SK-N-SH (cell line): ENCODE results near the gene MLF2. TPM values are rescaled to one million over a fixed set of nuclear protein-coding genes. Genes with fewer than 3 reads are reported as not detected.

Source experiments
- CTCF ChIA-PET: fragments of 300-600, 350-600 bp; formaldehyde crosslinking; extraction: SDS; loops from one replicate; lab custom pipeline; 2021; lab: Yijun Ruan, JAX
- POLR2A ChIA-PET: fragments of 350-600 bp; sonication (Branson Sonifier 250); formaldehyde crosslinking; extraction: SDS; loops from one replicate; lab custom pipeline; 2020; ENCODE audit warnings: antibody characterized with exemption, inconsistent platforms; lab: Yijun Ruan, JAX
- DNase-seq: peaks from one replicate; pipeline ENCODE4 v3.0.0; 2012
- H2AFZ ChIP-seq: fragments of 200-600 bp; sonication (generic); 2 replicates; pipeline ENCODE4 v1.8.1; 2016; ENCODE audit warnings: antibody characterized with exemption, mild to moderate bottlenecking, low read depth
- H3F3A ChIP-seq: fragments of 200-600 bp; sonication (generic); replicated peaks from 2 replicates; pipeline ENCODE3; 2016; ENCODE audit warnings: antibody characterized with exemption, mild to moderate bottlenecking; ENCODE audit not compliant: insufficient read depth
- H3K27ac ChIP-seq, 2 experiments: fragments of 200-500 bp in 1 of 2; fragments of 200-600 bp in 1 of 2; sonication (Bioruptor generic) in 1 of 2; sonication (generic), shearing (Covaris generic) in 1 of 2; 2 replicates each; pipeline versions ENCODE4 v1.5.1 to v1.6.1; 2014 to 2016; ENCODE audit warnings: low read depth in 2 of 2, inconsistent platforms in 1 of 2, low read length in 1 of 2, mild to moderate bottlenecking in 1 of 2, mixed read lengths in 1 of 2
- H3K27me3 ChIP-seq: fragments of 200-600 bp; sonication (generic), shearing (Covaris generic); 2 replicates; pipeline ENCODE4 v1.6.1; 2016; ENCODE audit warnings: mixed run types; ENCODE audit not compliant: insufficient read depth
- H3K36me3 ChIP-seq, 2 experiments: fragments of 200-500 bp in 1 of 2; fragments of 200-600 bp in 1 of 2; sonication (Bioruptor generic) in 1 of 2; sonication (generic) in 1 of 2; replicated peaks in 1 of 2; 2 replicates each; pipeline versions ENCODE3 to v1.5.1; 2014 to 2016; ENCODE audit warnings: low read length in 1 of 2, mild to moderate bottlenecking in 1 of 2; ENCODE audit not compliant: insufficient read depth in 2 of 2, control insufficient read depth in 1 of 2
- H3K4me1 ChIP-seq, 2 experiments: fragments of 200-500 bp in 1 of 2; fragments of 200-600 bp in 1 of 2; sonication (Bioruptor generic) in 1 of 2; sonication (generic), shearing (Covaris generic) in 1 of 2; 2 replicates each; pipeline versions ENCODE4 v1.5.1 to v1.6.1; 2014 to 2016; ENCODE audit warnings: low read depth in 1 of 2, low read length in 1 of 2, mixed run types in 1 of 2; ENCODE audit not compliant: insufficient read depth in 2 of 2, control insufficient read depth in 1 of 2
- H3K4me2 ChIP-seq: fragments of 200-600 bp; sonication (generic), shearing (Covaris generic); 2 replicates; pipeline ENCODE4 v1.6.1; 2017; ENCODE audit warnings: mixed run types
- H3K4me3 ChIP-seq, 2 experiments: fragments of 200-500 bp in 1 of 2; fragments of 200-600 bp in 1 of 2; sonication (Bioruptor generic) in 1 of 2; sonication (generic), shearing (Covaris generic) in 1 of 2; 2 replicates each; pipeline versions ENCODE4 v1.5.1 to v1.8.1; 2014 to 2016; ENCODE audit warnings: low read depth in 2 of 2, inconsistent platforms in 1 of 2, low read length in 1 of 2, mild to moderate bottlenecking in 1 of 2, mixed read lengths in 1 of 2, moderate library complexity in 1 of 2
- H3K79me2 ChIP-seq: fragments of 200-600 bp; sonication (generic); 2 replicates; pipeline ENCODE4 v1.8.1; 2017; ENCODE audit warnings: mild to moderate bottlenecking; ENCODE audit not compliant: insufficient read depth
- H3K9ac ChIP-seq: fragments of 200-600 bp; sonication (generic); 2 replicates; pipeline ENCODE4 v1.6.1; 2017; ENCODE audit warnings: mixed run types
- H3K9me2 ChIP-seq: fragments of 200-600 bp; sonication (generic); 2 replicates; pipeline ENCODE4 v1.6.1; 2017; ENCODE audit warnings: mixed run types
- H3K9me3 ChIP-seq: fragments of 200-600 bp; sonication (generic); 2 replicates; pipeline ENCODE4 v1.6.1; 2017; ENCODE audit warnings: mixed run types, mild to moderate bottlenecking, moderate library complexity
- H4K20me1 ChIP-seq: fragments of 200-600 bp; sonication (generic); 2 replicates; pipeline ENCODE4 v1.6.1; 2017; ENCODE audit warnings: mild to moderate bottlenecking, mixed run types; ENCODE audit not compliant: insufficient read depth
- CHD2 ChIP-seq: fragments of 150-350 bp; IDR thresholded peaks from 2 replicates; pipeline ENCODE4 v1.6.1; 2018; ENCODE audit warnings: low read length; ENCODE audit not compliant: partially characterized antibody
- CTCF ChIP-seq: fragments of 200-600 bp; sonication (generic); IDR thresholded peaks from 2 replicates; pipeline ENCODE4 v1.6.1; 2017; ENCODE audit warnings: antibody characterized with exemption, mild to moderate bottlenecking, moderate library complexity
- ELF1 ChIP-seq: IDR thresholded peaks from 2 replicates; pipeline ENCODE4 v1.4.0; 2012
- FOXJ3 ChIP-seq: sonication (generic); formaldehyde crosslinking; IDR thresholded peaks from 2 replicates; pipeline ENCODE4 v1.5.1; 2020; ENCODE audit warnings: mild to moderate bottlenecking, missing genetic modification reagents
- FOXM1 ChIP-seq: IDR thresholded peaks from 2 replicates; pipeline ENCODE4 v1.4.0; 2012; ENCODE audit warnings: low read depth, mild to moderate bottlenecking
- GABPA ChIP-seq: IDR thresholded peaks from 2 replicates; pipeline ENCODE4 v1.4.0; 2012; ENCODE audit warnings: low read depth, mild to moderate bottlenecking
- GATA2 ChIP-seq: sonication (generic); formaldehyde crosslinking; IDR thresholded peaks from 2 replicates; pipeline ENCODE4 v1.5.0; 2020; ENCODE audit warnings: mild to moderate bottlenecking, missing genetic modification reagents
- IRF3 ChIP-seq: fragments of 150-350 bp; IDR thresholded peaks from 2 replicates; pipeline ENCODE4 v1.6.1; 2016; ENCODE audit warnings: mild to moderate bottlenecking, low read depth, low read length
- JUND ChIP-seq: IDR thresholded peaks from 2 replicates; pipeline ENCODE4 v1.4.0; 2012
- MAX ChIP-seq: IDR thresholded peaks from 2 replicates; pipeline ENCODE4 v1.4.0; 2012; ENCODE audit warnings: low read depth
- MEF2A ChIP-seq: IDR thresholded peaks from 2 replicates; pipeline ENCODE4 v1.4.0; 2012; ENCODE audit warnings: low read depth, borderline replicate concordance
- MXI1 ChIP-seq: IDR thresholded peaks from 2 replicates; pipeline ENCODE4 v1.6.1; 2012; ENCODE audit warnings: mild to moderate bottlenecking, low read depth, low read length, improper control_type of control experiment
- NRF1 ChIP-seq: IDR thresholded peaks from 2 replicates; pipeline ENCODE4 v1.6.1; 2012; ENCODE audit warnings: low read depth, mild to moderate bottlenecking, low read length
- PBX3 ChIP-seq: IDR thresholded peaks from 2 replicates; pipeline ENCODE4; 2012
- RCOR1 ChIP-seq: fragments of 150-350 bp; IDR thresholded peaks from 2 replicates; pipeline ENCODE4 v1.6.1; 2017; ENCODE audit warnings: antibody characterized with exemption, low read length
- REST ChIP-seq: IDR thresholded peaks from 2 replicates; pipeline ENCODE4 v1.6.1; 2012; ENCODE audit warnings: mild to moderate bottlenecking, low read depth, low read length, moderate library complexity
- SIN3A ChIP-seq: IDR thresholded peaks from 2 replicates; pipeline ENCODE4 v1.6.1; 2012; ENCODE audit warnings: low read depth, mild to moderate bottlenecking, low read length, moderate library complexity, borderline replicate concordance
- SMC3 ChIP-seq: IDR thresholded peaks from 2 replicates; pipeline ENCODE4 v1.6.1; 2012; ENCODE audit warnings: low read depth, low read length, improper control_type of control experiment
- TCF12 ChIP-seq: IDR thresholded peaks from 2 replicates; pipeline ENCODE4 v1.4.0; 2012
- WGBS: methylation state at CpG from one replicate; pipeline ENCODE4 v1.1.6; 2017; ENCODE audit warnings: low lambda C conversion rate; 5-methylcytosine and 5-hydroxymethylcytosine counted together
- polyA plus RNA-seq, 3 experiments: library from polyadenylated mRNA; depleted of rRNA; stranded (reverse); fragments of >200 nt; gene quantifications; 2 replicates each; pipeline ENCODE4 v1.2.3, GENCODE V29; 2012

Gene MLF2
- polyA plus RNA-seq, 1 of the 3 experiments (the other 2 are of a cell fraction): 535 TPM

- TF ChIP-seq REST: no peak
- no peak for TF ChIP-seq JUND
- no peak for TF ChIP-seq SIN3A
- TF ChIP-seq GABPA: no peak
Measured at GRCh38 chr12:6736754-6737153, 16.2 kb downstream of the MLF2 start (continued).

GRCh38 chr12:6735448-6736191, 17.3 kb downstream of the MLF2 start:
- H2AFZ ChIP-seq: peak overlapping the region; percentile 46; the same call in 1 of the 2 replicates
- no peaks in the 10 kb centered on the region for H3K27me3 ChIP-seq
- no peak overlapping the region for H3K4me2 ChIP-seq
- POLR2A ChIA-PET: no interaction called here
- H3K9ac ChIP-seq: no peak overlapping the region
- H4K20me1 ChIP-seq: no peaks in the 10 kb centered on the region
- H3K36me3 ChIP-seq: peaks cover 10 to 17% of the 10 kb centered on the region in 2 experiments
- no peaks in the 10 kb centered on the region for H3K79me2 ChIP-seq
- peak; percentile 76 for DNase-seq
- peaks cover 0 to 6% of the 10 kb centered on the region in 2 experiments; a peak in 1 of 4 replicates for H3K4me1 ChIP-seq
- H3K9me3 ChIP-seq: no peaks in the 10 kb centered on the region
- H3K27ac ChIP-seq: peak overlapping the region; percentile 39 to 50; a peak in 3 of 4 replicates
- H3K9me2 ChIP-seq: no peaks in the 10 kb centered on the region
- H3K4me3 ChIP-seq: no peak overlapping the region
- H3F3A ChIP-seq: peaks cover 15% of the 10 kb centered on the region
- CTCF ChIA-PET: interaction anchor here (0.6 to 9.5 kb wide), 11 partner anchors 9 to 104 kb away, joined by 3 to 80 read pairs (median 5); partner anchors contain the start of genes MLF2, P3H3 and PTMS
- 37% methylated on average over 8 of the region's 8 CpGs for WGBS
- TF ChIP-seq RCOR1: no peak
- TF ChIP-seq SIN3A: no peak
- no peak for TF ChIP-seq ELF1
- TF ChIP-seq GABPA: no peak
- TF ChIP-seq SMC3: peak; percentile 76
- no peak for TF ChIP-seq MEF2A
- TF ChIP-seq REST: no peak
- no peak; the same call in 1 of the 2 replicates for TF ChIP-seq MAX
- no peak for TF ChIP-seq TCF12
- TF ChIP-seq MXI1: no peak
- TF ChIP-seq PBX3: no peak
- TF ChIP-seq FOXM1: no peak
- peak; percentile 81 for TF ChIP-seq CTCF
- TF ChIP-seq NRF1: no peak
- TF ChIP-seq FOXJ3 (CRISPR knock-in tag): no peak
- TF ChIP-seq IRF3: no peak
- TF ChIP-seq CHD2: no peak
- no peak for TF ChIP-seq GATA2 (CRISPR knock-in tag)
